Mesenchymal stem cell (in vitro differentiated cells and primary cell): Measurements from ENCODE around the gene SLC10A3.

Experiments used
- DNase-seq: peaks from one replicate; pipeline ENCODE4 v3.0.0-alpha.2; 2013
- H2AFZ ChIP-seq: one replicate; pipeline ENCODE4 v1.6.1; 2013; ENCODE audit warnings: low read depth, mild to moderate bottlenecking, control low read depth, inconsistent platforms, low read length, moderate library complexity
- H2AK5ac ChIP-seq: 2 replicates; pipeline ENCODE4 v1.6.1; 2013; ENCODE audit warnings: low read length, moderate library complexity, mild to moderate bottlenecking, inconsistent platforms; ENCODE audit not compliant: severe bottlenecking
- H2BK120ac ChIP-seq: one replicate; pipeline ENCODE4 v1.6.1; 2013; ENCODE audit warnings: low read depth, mild to moderate bottlenecking, inconsistent platforms, low read length, moderate library complexity
- H2BK12ac ChIP-seq, 2 experiments: one replicate each; pipeline ENCODE4 v1.6.1; 2013; ENCODE audit warnings: inconsistent platforms in 2 of 2, low read length in 2 of 2, mild to moderate bottlenecking in 2 of 2, moderate library complexity in 2 of 2, control low read depth in 1 of 2
- H2BK15ac ChIP-seq: one replicate; pipeline ENCODE4 v1.6.1; 2013; ENCODE audit warnings: mild to moderate bottlenecking, low read depth, inconsistent platforms; ENCODE audit not compliant: poor library complexity, severe bottlenecking
- H2BK5ac ChIP-seq: 2 replicates; pipeline ENCODE4 v1.6.1; 2013; ENCODE audit warnings: low read depth, mild to moderate bottlenecking, low read length, control low read depth, inconsistent platforms; ENCODE audit not compliant: poor library complexity, severe bottlenecking
- H3K14ac ChIP-seq, 2 experiments: one replicate each; pipeline ENCODE4 v1.6.1; 2013; ENCODE audit warnings: inconsistent platforms in 2 of 2, low read length in 2 of 2, control low read depth in 1 of 2, mild to moderate bottlenecking in 1 of 2, moderate library complexity in 1 of 2
- H3K18ac ChIP-seq, 2 experiments: one replicate each; pipeline ENCODE4 v1.6.1; 2013; ENCODE audit warnings: inconsistent platforms in 2 of 2, low read length in 2 of 2, control low read depth in 1 of 2, low read depth in 1 of 2, mild to moderate bottlenecking in 1 of 2
- H3K23ac ChIP-seq, 2 experiments: one replicate each; pipeline ENCODE4 v1.6.1; 2013; ENCODE audit warnings: inconsistent platforms in 2 of 2, low read length in 2 of 2, mild to moderate bottlenecking in 2 of 2, moderate library complexity in 2 of 2, control low read depth in 1 of 2
- H3K27ac ChIP-seq: 2 replicates; pipeline ENCODE4 v1.5.1; 2013; ENCODE audit warnings: mild to moderate bottlenecking, moderate library complexity, low read length, control low read depth, inconsistent platforms; ENCODE audit not compliant: poor library complexity, severe bottlenecking
- H3K27me3 ChIP-seq, 2 experiments: 2 replicates each; pipeline versions ENCODE4 v1.6.1 to v1.7.0; 2013; ENCODE audit warnings: low read length in 2 of 2, mild to moderate bottlenecking in 2 of 2, moderate library complexity in 2 of 2, control low read depth in 1 of 2, inconsistent platforms in 1 of 2; ENCODE audit not compliant: control insufficient read depth in 1 of 2, insufficient read depth in 1 of 2
- H3K36me3 ChIP-seq, 2 experiments: 2 replicates each; pipeline versions ENCODE4 v1.6.1 to v1.7.0; 2013; ENCODE audit warnings: low read length in 2 of 2, control low read depth in 1 of 2, inconsistent platforms in 1 of 2, low read depth in 1 of 2, mild to moderate bottlenecking in 1 of 2; ENCODE audit not compliant: insufficient read depth in 2 of 2, control insufficient read depth in 1 of 2
- H3K4ac ChIP-seq, 2 experiments: one replicate each; pipeline ENCODE4 v1.6.1; 2013; ENCODE audit warnings: inconsistent platforms in 2 of 2, low read length in 2 of 2, mild to moderate bottlenecking in 2 of 2, moderate library complexity in 2 of 2, control low read depth in 1 of 2, low read depth in 1 of 2
- H3K4me1 ChIP-seq: 2 replicates; pipeline ENCODE4 v1.6.1; 2013; ENCODE audit warnings: low read depth, low read length, control low read depth; ENCODE audit not compliant: control insufficient read depth, insufficient read depth
- H3K4me2 ChIP-seq: 2 replicates; pipeline ENCODE4 v1.6.1; 2013; ENCODE audit warnings: low read length, mild to moderate bottlenecking, inconsistent platforms; ENCODE audit not compliant: poor library complexity, severe bottlenecking
- H3K4me3 ChIP-seq, 2 experiments: 2 replicates each; pipeline versions ENCODE4 v1.5.1 to v1.7.0; 2013; ENCODE audit warnings: low read length in 2 of 2, mild to moderate bottlenecking in 2 of 2, control low read depth in 1 of 2, low read depth in 1 of 2; ENCODE audit not compliant: insufficient read depth in 1 of 2
- H3K79me1 ChIP-seq: replicated peaks from 2 replicates; pipeline ENCODE4 v1.6.1; 2013; ENCODE audit warnings: mild to moderate bottlenecking, control low read depth, low read length, inconsistent platforms; ENCODE audit not compliant: poor library complexity, severe bottlenecking
- H3K9ac ChIP-seq: 2 replicates; pipeline ENCODE4 v1.7.0; 2013; ENCODE audit warnings: mild to moderate bottlenecking, low read length, moderate library complexity
- H3K9me3 ChIP-seq: 2 replicates; pipeline ENCODE4 v1.7.0; 2013; ENCODE audit warnings: mild to moderate bottlenecking, low read length; ENCODE audit not compliant: control insufficient read depth
- H4K8ac ChIP-seq: one replicate; pipeline ENCODE4 v1.6.1; 2013; ENCODE audit warnings: inconsistent platforms, mild to moderate bottlenecking, low read length, moderate library complexity
- H4K91ac ChIP-seq: one replicate; pipeline ENCODE4 v1.6.1; 2013; ENCODE audit warnings: mild to moderate bottlenecking, low read length, inconsistent platforms
- WGBS: methylation state at CpG from one replicate; pipeline ENCODE4 v1.1.7; 2013; ENCODE audit warnings: mixed read lengths; 5-methylcytosine and 5-hydroxymethylcytosine counted together

SLC10A3 gene

GRCh38 chrX:154468217-154468616 is 22.2 kb downstream of the SLC10A3 start:
- Histone ChIP-seq H2BK12ac (no peak overlapping the region), H2AFZ (no peak overlapping the region), H2BK15ac (no peak overlapping the region), H2AK5ac (no peak overlapping the region), H3K4me2 (no peak overlapping the region), H3K18ac (no peak overlapping the region), H3K27ac (no peak overlapping the region), H4K91ac (no peak overlapping the region), H3K23ac (no peak overlapping the region), H3K9ac (no peak overlapping the region), H4K8ac (no peak overlapping the region), H3K14ac (no peak overlapping the region), H3K4me3 (no peak overlapping the region), H2BK5ac (no peak overlapping the region), H2BK120ac (no peak overlapping the region), H3K79me1 (peaks cover 16% of the 10 kb centered on the region), H3K27me3 (no peaks in the 10 kb centered on the region), H3K4me1 (no peaks in the 10 kb centered on the region), H3K36me3 (peaks cover 65 to 100% of the 10 kb centered on the region in 2 experiments), H3K9me3 (no peaks in the 10 kb centered on the region), H3K4ac (no peak overlapping the region)
- DNase-seq, result no peak
- 97% methylated on average over 22 of the region's 23 CpGs for WGBS

GRCh38 chrX:154467556-154467955 is 22.9 kb downstream of the SLC10A3 start:
- H2BK12ac ChIP-seq, result no peak overlapping the region
- no peak overlapping the region for H3K18ac ChIP-seq
- no peak for DNase-seq
- H4K91ac ChIP-seq, result no peak overlapping the region
- H2BK15ac ChIP-seq, result no peak overlapping the region
- H3K4me3 ChIP-seq, result no peak overlapping the region
- H3K27ac ChIP-seq, result no peak overlapping the region
- H3K4me1 ChIP-seq, result no peaks in the 10 kb centered on the region
- H3K23ac ChIP-seq, result no peak overlapping the region
- no peak overlapping the region for H4K8ac ChIP-seq
- no peak overlapping the region for H3K9ac ChIP-seq
- H3K79me1 ChIP-seq, result peaks cover 17% of the 10 kb centered on the region
- H2BK5ac ChIP-seq, result no peak overlapping the region
- no peak overlapping the region for H3K4ac ChIP-seq
- H2AFZ ChIP-seq, result peak overlapping the region; percentile 23
- no peak overlapping the region for H2AK5ac ChIP-seq
- H3K9me3 ChIP-seq, result no peaks in the 10 kb centered on the region
- no peak overlapping the region for H2BK120ac ChIP-seq
- no peak overlapping the region for H3K14ac ChIP-seq
- no peak overlapping the region for H3K4me2 ChIP-seq
- WGBS, result 97% methylated on average over 15 of the region's 21 CpGs
- H3K27me3 ChIP-seq, result no peaks in the 10 kb centered on the region
- peaks cover 71 to 100% of the 10 kb centered on the region in 2 experiments for H3K36me3 ChIP-seq

- Histone ChIP-seq H2AK5ac (no peak overlapping the region), H3K23ac (no peak overlapping the region), H3K18ac (no peak overlapping the region), H3K9me3 (no peaks in the 10 kb centered on the region), H2AFZ (no peak overlapping the region), H3K36me3 (peaks cover 74 to 100% of the 10 kb centered on the region in 2 experiments), H3K9ac (no peak overlapping the region), H3K4me2 (no peak overlapping the region), H2BK5ac (no peak overlapping the region), H3K4me3 (no peak overlapping the region), H3K27me3 (no peaks in the 10 kb centered on the region), H4K8ac (no peak overlapping the region), H2BK15ac (no peak overlapping the region), H3K27ac (no peak overlapping the region), H3K4me1 (no peaks in the 10 kb centered on the region), H2BK12ac (no peak overlapping the region), H2BK120ac (no peak overlapping the region), H3K4ac (no peak overlapping the region), H3K79me1 (peaks cover 18% of the 10 kb centered on the region), H4K91ac (no peak overlapping the region), H3K14ac (no peak overlapping the region)
- DNase-seq, result no peak
- 97% methylated on average over 15 of the region's 15 CpGs for WGBS
Observed at GRCh38 chrX:154466907-154467306, 23.5 kb downstream of the SLC10A3 start.

GRCh38 chrX:154466036-154466435 is 24.4 kb downstream of the SLC10A3 start:
- Histone ChIP-seq H4K91ac (no peak overlapping the region), H3K79me1 (peaks cover 20% of the 10 kb centered on the region)

More at GRCh38 chrX:154466036-154466435, 24.4 kb downstream of the SLC10A3 start:
- Histone ChIP-seq H3K4me3 (no peak overlapping the region), H2AFZ (no peak overlapping the region), H3K36me3 (peaks cover 72 to 100% of the 10 kb centered on the region in 2 experiments), H3K4ac (no peak overlapping the region), H3K9me3 (no peaks in the 10 kb centered on the region), H3K4me1 (peaks cover 2% of the 10 kb centered on the region), H4K8ac (no peak overlapping the region), H3K14ac (no peak overlapping the region), H2AK5ac (no peak overlapping the region), H3K18ac (no peak overlapping the region), H3K27ac (no peak overlapping the region), H3K27me3 (no peaks in the 10 kb centered on the region), H2BK5ac (no peak overlapping the region), H3K23ac (no peak overlapping the region), H3K9ac (no peak overlapping the region), H3K4me2 (no peak overlapping the region), H2BK15ac (no peak overlapping the region), H2BK12ac (no peak overlapping the region), H2BK120ac (no peak overlapping the region)
- 95% methylated on average over 25 of the region's 32 CpGs for WGBS
- no peak for DNase-seq
